ENCODE results near the gene MDGA2. TPM values are rescaled to one million over a fixed set of nuclear protein-coding genes. Genes with fewer than 3 reads are reported as not detected.

Gene MDGA2
- total and polyA plus RNA-seq, 2 of the 4 experiments (the other 2 are of a cell fraction), result 0.02 TPM; not detected in 1

GRCh38 chr14:47327336-47327735, 348.1 kb downstream of the MDGA2 start:
- H3K36me3 ChIP-seq (ENCODE audit: control insufficient read depth, insufficient read depth, low read length), result no peaks in the 10 kb centered on the region
- no peak overlapping the region for H3K4ac ChIP-seq (ENCODE audit: low read depth, low read length)
- in situ Hi-C loops (cut with MboI; ENCODE audit: low sequenced_read_pairs) (no loop called here), dilution Hi-C loops (cut with HindIII; ENCODE audit: low sequenced_read_pairs, unreplicated experiment) (no loop called here), intact Hi-C loops (cut with micrococcal nuclease) (no loop called here)
- H3K9me1 ChIP-seq (ENCODE audit: insufficient read depth, low read length), result no peaks in the 10 kb centered on the region
- DNase-seq, result no peak
- TF ChIP-seq MAZ (IDR thresholded peaks at IDR 0.05; ENCODE audit: borderline replicate concordance, low read depth, low read length) (no peak), RFX5 (IDR thresholded peaks at IDR 0.05; ENCODE audit: low read depth, low read length) (no peak), USF2 (IDR thresholded peaks at IDR 0.05; ENCODE audit: low read depth, low read length) (no peak), POLR2A (IDR thresholded peaks at IDR 0.05; ENCODE audit: low read depth, low read length) (no peak), CHD1 (IDR thresholded peaks at IDR 0.05; ENCODE audit: low read depth, low read length) (no peak), ELK1 (IDR thresholded peaks at IDR 0.05; ENCODE audit: borderline replicate concordance, low read depth, low read length) (no peak), CEBPB (IDR thresholded peaks at IDR 0.05; ENCODE audit: low read depth, low read length) (no peak), RCOR1 (IDR thresholded peaks at IDR 0.05; ENCODE audit: insufficient replicate concordance, low read length) (no peak)
- no peaks in the 10 kb centered on the region for H4K20me1 ChIP-seq (ENCODE audit: insufficient read depth, low read length)
- no peak overlapping the region for H3K4me2 ChIP-seq (ENCODE audit: low read depth, low read length)
- H2AFZ ChIP-seq (replicated peaks; ENCODE audit: low read length, poor library complexity), result no peak overlapping the region
- no peaks in the 10 kb centered on the region for H3K4me1 ChIP-seq (ENCODE audit: control insufficient read depth, insufficient read depth, low read length)
- H2BK20ac ChIP-seq (ENCODE audit: low read depth, low read length), result no peak overlapping the region
- no peak overlapping the region for H3K4me3 ChIP-seq (ENCODE audit: insufficient read depth, low read depth, low read length)
- H3K79me1 ChIP-seq (ENCODE audit: low read depth in 1 of 2, low read length in 2 of 2), result no peaks in the 10 kb centered on the region
- CTCF ChIA-PET, result no interaction called here
- POLR2A ChIA-PET (ENCODE audit: unreplicated experiment), result no interaction called here
- peaks cover 3% of the 10 kb centered on the region; the same call in 1 of the 2 replicates for H3K9me3 ChIP-seq (ENCODE audit: control insufficient read depth, insufficient read depth, low read length)
- no peak overlapping the region for H2BK120ac ChIP-seq (ENCODE audit: low read depth, low read length)
- no peak for ATAC-seq (ENCODE audit: low read depth)
- no peaks in the 10 kb centered on the region for H3K27me3 ChIP-seq (ENCODE audit: control insufficient read depth, insufficient read depth, low read length)
- H2AK5ac ChIP-seq (ENCODE audit: low read depth, low read length), result no peak overlapping the region
- H3K14ac ChIP-seq (replicated peaks; ENCODE audit: low read depth, low read length), result no peak overlapping the region
- no peak overlapping the region for H3K23ac ChIP-seq (ENCODE audit: low read depth, low read length)
- no peak overlapping the region for H3K9ac ChIP-seq (ENCODE audit: low read depth, low read length)
- H4K8ac ChIP-seq (ENCODE audit: low read depth in 2 of 2, low read length in 2 of 2), result no peak overlapping the region
- no peak overlapping the region for H2AK9ac ChIP-seq (replicated peaks; ENCODE audit: low read depth, low read length, poor library complexity)
- H2BK15ac ChIP-seq (ENCODE audit: low read depth, low read length), result no peak overlapping the region
- H3K27ac ChIP-seq (ENCODE audit: insufficient read depth, low read length), result no peak overlapping the region
- H4K91ac ChIP-seq (ENCODE audit: insufficient read depth, low read depth, low read length), result no peak overlapping the region
- H3K56ac ChIP-seq (ENCODE audit: extremely low read depth, insufficient read depth, low read length), result no peak overlapping the region
- WGBS, 2 experiments (ENCODE audit: extremely low coverage in 2 of 2, insufficient read length in 1 of 2), result 100% methylated on average over 1 of the region's 3 CpGs; no CpG with 5 or more reads in 1 of the 2 experiments
- no peak overlapping the region for H3K18ac ChIP-seq (ENCODE audit: low read depth, low read length)
- no TSS peak for BruUV-seq (replicated peaks)
- H2BK5ac ChIP-seq (ENCODE audit: low read depth, low read length, poor library complexity, severe bottlenecking), result no peak overlapping the region
- no peak overlapping the region for H4K5ac ChIP-seq (ENCODE audit: low read depth, low read length)

Data from IMR-90 (cell line).